HG03175 (cell line): ENCODE measurements around the gene ARGLU1.
A peak's percentile ranks its signal among the peaks of the same experiment; 100 is the strongest.

Source experiments
- ATAC-seq: cut with Tn5 transposase; IDR thresholded peaks from one replicate; pipeline ENCODE4 v1.9.1; 2021; ENCODE audit warnings: mild to moderate bottlenecking, moderate library complexity; ENCODE audit not compliant: unreplicated experiment

ARGLU1 gene

GRCh38 chr13:106587787-106588186 is 19.9 kb upstream of the ARGLU1 start:
- no peak for ATAC-seq

GRCh38 chr13:106586648-106587166 is 18.8 kb upstream of the ARGLU1 start:
- no peak for ATAC-seq

GRCh38 chr13:106581225-106581624 is 13.3 kb upstream of the ARGLU1 start:
- no peak for ATAC-seq

- ATAC-seq = no peak
These were observed 8.0 kb upstream of the ARGLU1 start for GRCh38 chr13:106575896-106576295.

- ATAC-seq = no peak
These were observed 5.9 kb upstream of the ARGLU1 start for GRCh38 chr13:106573868-106574267.

- no peak for ATAC-seq
These were observed 5.4 kb upstream of the ARGLU1 start for GRCh38 chr13:106573284-106573846.

- peak; percentile 37 for ATAC-seq
These were observed 2.4 kb upstream of the ARGLU1 start for GRCh38 chr13:106570299-106570852.

GRCh38 chr13:106569233-106570095 is 1.5 kb upstream of the ARGLU1 start:
- ATAC-seq = no peak

- ATAC-seq = peak; percentile 28
These were observed 514 bp upstream of the ARGLU1 start for GRCh38 chr13:106568299-106569003.

- peak; percentile 37 for ATAC-seq
These were observed 1.1 kb downstream of the ARGLU1 start for GRCh38 chr13:106566641-106567473.

GRCh38 chr13:106565127-106565775 is 2.7 kb downstream of the ARGLU1 start:
- no peak for ATAC-seq

- no peak for ATAC-seq
These were observed 5.6 kb downstream of the ARGLU1 start for GRCh38 chr13:106562301-106562700.

GRCh38 chr13:106561551-106562170 is 6.3 kb downstream of the ARGLU1 start:
- peak; percentile 74 for ATAC-seq

GRCh38 chr13:106560821-106561220 is 7.1 kb downstream of the ARGLU1 start:
- ATAC-seq = peak; percentile 38

GRCh38 chr13:106558527-106558926 is 9.4 kb downstream of the ARGLU1 start:
- no peak for ATAC-seq

GRCh38 chr13:106555631-106556328 is 12.2 kb downstream of the ARGLU1 start:
- ATAC-seq = no peak

GRCh38 chr13:106551751-106552150 is 16.2 kb downstream of the ARGLU1 start:
- no peak for ATAC-seq

- no peak for ATAC-seq
These were observed 16.6 kb downstream of the ARGLU1 start for GRCh38 chr13:106551350-106551749.
